ENCODE measurements around the gene FBXW7.

The FBXW7 gene

GRCh38 chr4:152471251-152471792, 64.6 kb downstream of the FBXW7 start:
- Histone ChIP-seq H4K91ac (ENCODE audit: low read length) (no peak overlapping the region), H3K9me3 (ENCODE audit: control insufficient read depth, low read length) (no peaks in the 10 kb centered on the region), H3K4me3 (ENCODE audit: insufficient read depth in 1 of 2, low read depth in 1 of 2, low read length in 2 of 2) (no peak overlapping the region), H3K4ac (ENCODE audit: low read depth in 1 of 2, low read length in 2 of 2) (no peak overlapping the region), H3K27ac (ENCODE audit: low read length, poor library complexity, severe bottlenecking) (no peak overlapping the region), H2AK5ac (ENCODE audit: low read length, severe bottlenecking) (no peak overlapping the region), H3K27me3 (ENCODE audit: control insufficient read depth in 1 of 2, insufficient read depth in 1 of 2, low read length in 2 of 2) (no peaks in the 10 kb centered on the region), H2BK12ac (ENCODE audit: low read length in 2 of 2) (no peak overlapping the region), H3K4me1 (ENCODE audit: control insufficient read depth, insufficient read depth, low read depth, low read length) (no peaks in the 10 kb centered on the region), H2BK15ac (ENCODE audit: low read depth, poor library complexity, severe bottlenecking) (no peak overlapping the region), H3K36me3 (ENCODE audit: control insufficient read depth in 1 of 2, insufficient read depth in 2 of 2, low read depth in 1 of 2, low read length in 2 of 2) (no peaks in the 10 kb centered on the region), H3K18ac (ENCODE audit: low read depth in 1 of 2, low read length in 2 of 2) (no peak overlapping the region), H3K14ac (ENCODE audit: low read length in 2 of 2) (no peak overlapping the region), H3K79me1 (replicated peaks; ENCODE audit: low read length, poor library complexity, severe bottlenecking) (peaks cover 11% of the 10 kb centered on the region), H2BK5ac (ENCODE audit: low read depth, low read length, poor library complexity, severe bottlenecking) (no peak overlapping the region), H2AFZ (ENCODE audit: low read depth, low read length) (no peak overlapping the region), H3K23ac (ENCODE audit: low read length in 2 of 2) (no peak overlapping the region), H4K8ac (ENCODE audit: low read length) (no peak overlapping the region), H2BK120ac (ENCODE audit: low read depth, low read length) (no peak overlapping the region), H3K9ac (ENCODE audit: low read length) (no peak overlapping the region), H3K4me2 (ENCODE audit: low read length, poor library complexity, severe bottlenecking) (no peak overlapping the region)
- WGBS, result 85% methylated on average over 2 of the region's 3 CpGs
- DNase-seq, result no peak

- Histone ChIP-seq H3K4me1 (ENCODE audit: control insufficient read depth, insufficient read depth, low read depth, low read length) (no peaks in the 10 kb centered on the region), H3K79me1 (replicated peaks; ENCODE audit: low read length, poor library complexity, severe bottlenecking) (peaks cover 9% of the 10 kb centered on the region), H3K14ac (ENCODE audit: low read length in 2 of 2) (no peak overlapping the region), H3K4me3 (ENCODE audit: insufficient read depth in 1 of 2, low read depth in 1 of 2, low read length in 2 of 2) (no peak overlapping the region), H3K9ac (ENCODE audit: low read length) (no peak overlapping the region), H4K91ac (ENCODE audit: low read length) (no peak overlapping the region), H2BK12ac (ENCODE audit: low read length in 2 of 2) (no peak overlapping the region), H3K4ac (ENCODE audit: low read depth in 1 of 2, low read length in 2 of 2) (no peak overlapping the region), H3K4me2 (ENCODE audit: low read length, poor library complexity, severe bottlenecking) (no peak overlapping the region), H2BK120ac (ENCODE audit: low read depth, low read length) (no peak overlapping the region), H3K18ac (ENCODE audit: low read depth in 1 of 2, low read length in 2 of 2) (no peak overlapping the region), H3K27ac (ENCODE audit: low read length, poor library complexity, severe bottlenecking) (no peak overlapping the region), H2BK5ac (ENCODE audit: low read depth, low read length, poor library complexity, severe bottlenecking) (no peak overlapping the region), H2AK5ac (ENCODE audit: low read length, severe bottlenecking) (no peak overlapping the region), H3K9me3 (ENCODE audit: control insufficient read depth, low read length) (no peaks in the 10 kb centered on the region), H3K23ac (ENCODE audit: low read length in 2 of 2) (no peak overlapping the region), H4K8ac (ENCODE audit: low read length) (no peak overlapping the region), H2BK15ac (ENCODE audit: low read depth, poor library complexity, severe bottlenecking) (no peak overlapping the region), H3K36me3 (ENCODE audit: control insufficient read depth in 1 of 2, insufficient read depth in 2 of 2, low read depth in 1 of 2, low read length in 2 of 2) (no peaks in the 10 kb centered on the region), H2AFZ (ENCODE audit: low read depth, low read length) (no peak overlapping the region), H3K27me3 (ENCODE audit: control insufficient read depth in 1 of 2, insufficient read depth in 1 of 2, low read length in 2 of 2) (no peaks in the 10 kb centered on the region)
- no peak for DNase-seq
- no CpG with 5 or more reads among the region's 1 CpG for WGBS
Measured at GRCh38 chr4:152468408-152468807, 67.5 kb downstream of the FBXW7 start.

- Histone ChIP-seq H3K4me3 (ENCODE audit: insufficient read depth in 1 of 2, low read depth in 1 of 2, low read length in 2 of 2) (no peak overlapping the region), H3K4me1 (ENCODE audit: control insufficient read depth, insufficient read depth, low read depth, low read length) (peaks cover 3% of the 10 kb centered on the region), H2BK120ac (ENCODE audit: low read depth, low read length) (no peak overlapping the region), H2AK5ac (ENCODE audit: low read length, severe bottlenecking) (no peak overlapping the region), H3K18ac (ENCODE audit: low read depth in 1 of 2, low read length in 2 of 2) (no peak overlapping the region), H3K36me3 (ENCODE audit: control insufficient read depth in 1 of 2, insufficient read depth in 2 of 2, low read depth in 1 of 2, low read length in 2 of 2) (no peaks in the 10 kb centered on the region), H4K8ac (ENCODE audit: low read length) (no peak overlapping the region), H2BK12ac (ENCODE audit: low read length in 2 of 2) (no peak overlapping the region), H3K27me3 (ENCODE audit: control insufficient read depth in 1 of 2, insufficient read depth in 1 of 2, low read length in 2 of 2) (no peaks in the 10 kb centered on the region), H3K27ac (ENCODE audit: low read length, poor library complexity, severe bottlenecking) (no peak overlapping the region), H3K4me2 (ENCODE audit: low read length, poor library complexity, severe bottlenecking) (no peak overlapping the region), H2BK15ac (ENCODE audit: low read depth, poor library complexity, severe bottlenecking) (no peak overlapping the region), H3K9ac (ENCODE audit: low read length) (no peak overlapping the region), H3K23ac (ENCODE audit: low read length in 2 of 2) (no peak overlapping the region), H4K91ac (ENCODE audit: low read length) (no peak overlapping the region), H2BK5ac (ENCODE audit: low read depth, low read length, poor library complexity, severe bottlenecking) (no peak overlapping the region), H3K14ac (ENCODE audit: low read length in 2 of 2) (no peak overlapping the region), H3K9me3 (ENCODE audit: control insufficient read depth, low read length) (no peaks in the 10 kb centered on the region), H2AFZ (ENCODE audit: low read depth, low read length) (no peak overlapping the region), H3K79me1 (replicated peaks; ENCODE audit: low read length, poor library complexity, severe bottlenecking) (peaks cover 7% of the 10 kb centered on the region), H3K4ac (ENCODE audit: low read depth in 1 of 2, low read length in 2 of 2) (no peak overlapping the region)
- WGBS, result 98% methylated on average over 4 of the region's 4 CpGs
- DNase-seq, result no peak
Measured at GRCh38 chr4:152467101-152467500, 68.8 kb downstream of the FBXW7 start.

GRCh38 chr4:152464030-152464823, 71.7 kb downstream of the FBXW7 start:
- Histone ChIP-seq H3K18ac (ENCODE audit: low read depth in 1 of 2, low read length in 2 of 2) (no peak overlapping the region), H3K27me3 (ENCODE audit: control insufficient read depth in 1 of 2, insufficient read depth in 1 of 2, low read length in 2 of 2) (no peaks in the 10 kb centered on the region), H3K9me3 (ENCODE audit: control insufficient read depth, low read length) (no peaks in the 10 kb centered on the region), H3K4ac (ENCODE audit: low read depth in 1 of 2, low read length in 2 of 2) (no peak overlapping the region), H3K36me3 (ENCODE audit: control insufficient read depth in 1 of 2, insufficient read depth in 2 of 2, low read depth in 1 of 2, low read length in 2 of 2) (no peaks in the 10 kb centered on the region), H2BK120ac (ENCODE audit: low read depth, low read length) (no peak overlapping the region), H2BK12ac (ENCODE audit: low read length in 2 of 2) (no peak overlapping the region), H3K79me1 (replicated peaks; ENCODE audit: low read length, poor library complexity, severe bottlenecking) (peaks cover 9% of the 10 kb centered on the region), H3K4me1 (ENCODE audit: control insufficient read depth, insufficient read depth, low read depth, low read length) (peaks cover 3% of the 10 kb centered on the region), H3K27ac (ENCODE audit: low read length, poor library complexity, severe bottlenecking) (no peak overlapping the region), H2BK15ac (ENCODE audit: low read depth, poor library complexity, severe bottlenecking) (no peak overlapping the region), H2AFZ (ENCODE audit: low read depth, low read length) (no peak overlapping the region), H2BK5ac (ENCODE audit: low read depth, low read length, poor library complexity, severe bottlenecking) (no peak overlapping the region), H4K91ac (ENCODE audit: low read length) (no peak overlapping the region), H3K14ac (ENCODE audit: low read length in 2 of 2) (no peak overlapping the region), H3K4me3 (ENCODE audit: insufficient read depth in 1 of 2, low read depth in 1 of 2, low read length in 2 of 2) (no peak overlapping the region), H2AK5ac (ENCODE audit: low read length, severe bottlenecking) (no peak overlapping the region), H3K9ac (ENCODE audit: low read length) (no peak overlapping the region), H4K8ac (ENCODE audit: low read length) (no peak overlapping the region), H3K4me2 (ENCODE audit: low read length, poor library complexity, severe bottlenecking) (no peak overlapping the region), H3K23ac (ENCODE audit: low read length in 2 of 2) (no peak overlapping the region)
- DNase-seq, result no peak
- WGBS, result 76% methylated on average over 5 of the region's 5 CpGs
